ENCODE measurements around the gene THBS3.
"Not testable (repeated sequence)": the region's sequence is repeated elsewhere in the genome, so short reads cannot be mapped to it uniquely, and the experiment has no call there.

THBS3 gene

GRCh38 chr1:155193275-155193990, 14.3 kb downstream of the THBS3 start:
- peak; percentile 93 for DNase-seq (ENCODE audit: extremely low spot score)
- TF ChIP-seq ZNF384 (IDR thresholded peaks at IDR 0.05), result no peak
- TF ChIP-seq ELF4 (IDR thresholded peaks at IDR 0.05), result peak; percentile 41; the same call in 1 of the 2 replicates
- TF ChIP-seq NFRKB (IDR thresholded peaks at IDR 0.05), result no peak
- no peak for TF ChIP-seq FOXM1 (IDR thresholded peaks at IDR 0.05; ENCODE audit: borderline replicate concordance)
- TF ChIP-seq, protein P1, sequence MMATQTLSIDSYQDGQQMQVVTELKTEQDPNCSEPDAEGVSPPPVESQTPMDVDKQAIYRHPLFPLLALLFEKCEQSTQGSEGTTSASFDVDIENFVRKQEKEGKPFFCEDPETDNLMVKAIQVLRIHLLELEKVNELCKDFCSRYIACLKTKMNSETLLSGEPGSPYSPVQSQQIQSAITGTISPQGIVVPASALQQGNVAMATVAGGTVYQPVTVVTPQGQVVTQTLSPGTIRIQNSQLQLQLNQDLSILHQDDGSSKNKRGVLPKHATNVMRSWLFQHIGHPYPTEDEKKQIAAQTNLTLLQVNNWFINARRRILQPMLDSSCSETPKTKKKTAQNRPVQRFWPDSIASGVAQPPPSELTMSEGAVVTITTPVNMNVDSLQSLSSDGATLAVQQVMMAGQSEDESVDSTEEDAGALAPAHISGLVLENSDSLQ (IDR thresholded peaks at IDR 0.05), result no peak
- TF ChIP-seq CTBP1 (IDR thresholded peaks at IDR 0.05; ENCODE audit: borderline replicate concordance), result 0 out of 2 replicates have a peak, but pooled peaks have one; percentile 19
- POLR2A ChIA-PET, result interaction anchor here (0.5 to 4.5 kb wide), 30 partner anchors 8 to 1019 kb away, joined by 3 to 96 read pairs (median 5); partner anchors contain the start of genes ADAM15, DPM3, KRTCAP2 and MTX1
- CTCF ChIA-PET, result interaction anchor here (0.6 to 2.6 kb wide), 26 partner anchors 9 to 571 kb away, joined by 3 to 26 read pairs (median 6); partner anchors contain the start of gene KRTCAP2

GRCh38 chr1:155192346-155193274, 15.1 kb downstream of the THBS3 start:
- DNase-seq (ENCODE audit: extremely low spot score), result no peak
- POLR2A ChIA-PET, result interaction anchor here (0.5 to 4.5 kb wide), 17 partner anchors 7 to 222 kb away, joined by 3 to 96 read pairs (median 7); partner anchors contain the start of genes KRTCAP2, MTX1, SHC1 and SLC50A1
- TF ChIP-seq CTBP1 (IDR thresholded peaks at IDR 0.05; ENCODE audit: borderline replicate concordance) (no peak), SUZ12 (IDR thresholded peaks at IDR 0.05) (no peak), TARDBP (IDR thresholded peaks at IDR 0.05) (no peak), SP1 (IDR thresholded peaks at IDR 0.05) (no peak), ZNF384 (IDR thresholded peaks at IDR 0.05) (no peak), ELF4 (IDR thresholded peaks at IDR 0.05) (no peak), ARNT (IDR thresholded peaks at IDR 0.05) (no peak), LEF1 (IDR thresholded peaks at IDR 0.05; ENCODE audit: borderline replicate concordance) (no peak), FOXK2 (IDR thresholded peaks at IDR 0.05) (no peak), NFRKB (IDR thresholded peaks at IDR 0.05) (no peak), FOXM1 (IDR thresholded peaks at IDR 0.05; ENCODE audit: borderline replicate concordance) (no peak), L3MBTL2 (conservative IDR thresholded peaks at IDR 0.05) (no peak), FOXA1 (IDR thresholded peaks at IDR 0.05) (no peak), BHLHE40 (IDR thresholded peaks at IDR 0.05; ENCODE audit: borderline replicate concordance) (no peak), HDGF (IDR thresholded peaks at IDR 0.05; ENCODE audit: borderline replicate concordance) (no peak)
- TF ChIP-seq, protein P1 (IDR thresholded peaks at IDR 0.05), result no peak
- CTCF ChIA-PET, result interaction anchor here (0.6 to 2.6 kb wide), 22 partner anchors 11 to 571 kb away, joined by 3 to 26 read pairs (median 6); partner anchors contain the start of gene KRTCAP2

- no peak for TF ChIP-seq HDGF (IDR thresholded peaks at IDR 0.05; ENCODE audit: borderline replicate concordance)
- no peak for TF ChIP-seq ELF4 (IDR thresholded peaks at IDR 0.05)
- TF ChIP-seq BHLHE40 (IDR thresholded peaks at IDR 0.05; ENCODE audit: borderline replicate concordance), result no peak
- TF ChIP-seq L3MBTL2 (conservative IDR thresholded peaks at IDR 0.05), result no peak
- no peak for TF ChIP-seq ZNF384 (IDR thresholded peaks at IDR 0.05)
- TF ChIP-seq NFRKB (IDR thresholded peaks at IDR 0.05), result no peak
- TF ChIP-seq FOXA1 (IDR thresholded peaks at IDR 0.05), result no peak
- TF ChIP-seq, protein P1 (IDR thresholded peaks at IDR 0.05), result no peak
- TF ChIP-seq SUZ12 (IDR thresholded peaks at IDR 0.05), result no peak
- DNase-seq (ENCODE audit: extremely low spot score), result no peak
- CTCF ChIA-PET, result interaction anchor here (0.6 kb wide), 1 partner anchor 15 kb away, joined by 3 read pairs; no protein-coding TSS in a partner anchor
- POLR2A ChIA-PET, result interaction anchor here (3.4 to 4.5 kb wide), 3 partner anchors 16 to 35 kb away, joined by 23 to 96 read pairs (median 67); partner anchors contain the start of genes KRTCAP2, MTX1, THBS3 and TRIM46
These were observed 15.8 kb downstream of the THBS3 start for GRCh38 chr1:155191904-155192303.

GRCh38 chr1:155189926-155190325, 17.8 kb downstream of the THBS3 start:
- DNase-seq (ENCODE audit: extremely low spot score); CTCF ChIA-PET; POLR2A ChIA-PET: not testable (repeated sequence)

- DNase-seq (ENCODE audit: extremely low spot score), result no peak
- POLR2A ChIA-PET, result no interaction called here
- CTCF ChIA-PET, result no interaction called here
- no peak for TF ChIP-seq LEF1 (IDR thresholded peaks at IDR 0.05; ENCODE audit: borderline replicate concordance)
- no peak for TF ChIP-seq FOXA1 (IDR thresholded peaks at IDR 0.05)
These were observed 19.4 kb downstream of the THBS3 start for GRCh38 chr1:155188268-155188667.

- no peak for DNase-seq (ENCODE audit: extremely low spot score)
- TF ChIP-seq, protein P1 (IDR thresholded peaks at IDR 0.05), result no peak
- TF ChIP-seq SUZ12 (IDR thresholded peaks at IDR 0.05) (no peak), SP1 (IDR thresholded peaks at IDR 0.05) (no peak), ELF4 (IDR thresholded peaks at IDR 0.05) (no peak), HDGF (IDR thresholded peaks at IDR 0.05; ENCODE audit: borderline replicate concordance) (no peak), L3MBTL2 (conservative IDR thresholded peaks at IDR 0.05) (no peak), ZNF384 (IDR thresholded peaks at IDR 0.05) (no peak), ARNT (IDR thresholded peaks at IDR 0.05) (no peak)
- ChIA-PET CTCF (interaction anchor here (1.0 kb wide), 1 partner anchor 15 kb away, joined by 3 read pairs; the partner anchor contains the start of gene KRTCAP2), POLR2A (no interaction called here)
These were observed 20.2 kb downstream of the THBS3 start for GRCh38 chr1:155187456-155187891.

Measured in HEK293T (cell line).